ENCODE results near the gene SUMF1. TPM values are rescaled to one million over a fixed set of nuclear protein-coding genes. Genes with fewer than 3 reads are reported as not detected.

Gene SUMF1
- total RNA-seq, result 21.2 and 24.0 TPM in 2 replicates
- total RNA-seq (2013), result 19.5 TPM
- 7.3 and 10.3 TPM in 2 replicates for polyA plus RNA-seq
- polyA minus RNA-seq, result 27.3 and 28.3 TPM in 2 replicates

GRCh38 chr3:4466741-4467521, at the start of gene SUMF1:
SUMF1 (minus strand) TSS chr3:4467269; CDS start chr3:4467245, 24 bp downstream.
- POLR2A ChIA-PET, result interaction anchor here (1.1 to 1.6 kb wide), 2 partner anchors 26 to 28 kb away, joined by 16 to 20 read pairs; partner anchors contain the start of gene ITPR1
- Mint-ChIP-seq H3K4me3 (peak within 1 kb of the TSS; percentile 97), H3K27me3 (no peaks in the 10 kb centered on the region), H3K27ac (peak within 1 kb of the TSS; percentile 95), H3K4me1 (peaks cover 18% of the 10 kb centered on the region), H3K9me3 (ENCODE audit: insufficient read depth) (no peaks in the 10 kb centered on the region)
- peaks cover 60% of the 10 kb centered on the region for H3K79me2 ChIP-seq (ENCODE audit: control insufficient read depth, insufficient read depth, low read length)
- ATAC-seq (ENCODE audit: low read depth) (peak; percentile 90), DNase-seq (peak; percentile 80)
- H3K36me3 ChIP-seq (replicated peaks in 1 of 2; ENCODE audit: control extremely low read depth in 1 of 2, control insufficient read depth in 1 of 2, extremely low read depth in 1 of 2, insufficient read depth in 2 of 2, low read length in 1 of 2), result no peaks in the 10 kb centered on the region
- no peaks in the 10 kb centered on the region for H3K9me3 ChIP-seq (ENCODE audit: control extremely low read depth in 1 of 3, control insufficient read depth in 2 of 3, insufficient read depth in 1 of 3, low read length in 2 of 3)
- no peak for TF ChIP-seq CTCF (IDR thresholded peaks at IDR 0.05)
- TF ChIP-seq EZH2 (IDR thresholded peaks at IDR 0.05; ENCODE audit: borderline replicate concordance, insufficient read depth, low read depth, low read length, poor library complexity, severe bottlenecking), result no peak
- H3K4me3 ChIP-seq (ENCODE audit: control extremely low read depth in 1 of 5, extremely low read depth in 1 of 5, insufficient read depth in 1 of 5, low read depth in 2 of 5, low read length in 4 of 5), result peak within 1 kb of the TSS; percentile 80 to 90 (median 86)
- WGBS (ENCODE audit: insufficient coverage), result under 1% methylated on average over 43 of the region's 47 CpGs
- CTCF ChIA-PET, result interaction anchor here (0.9 to 1.1 kb wide), 4 partner anchors 24 to 116 kb away, joined by 3 to 6 read pairs (median 4); partner anchors contain the start of gene ITPR1
- intact Hi-C loops (cut with micrococcal nuclease), result loop anchor here (1.0 to 2.0 kb wide), 2 partner anchors 26 to 166 kb away; partner anchors contain the start of gene ITPR1
- peak within 1 kb of the TSS; percentile 93 for H3K9ac ChIP-seq (ENCODE audit: low read length)
- no peaks in the 10 kb centered on the region for H3K27me3 ChIP-seq (replicated peaks in 1 of 4; ENCODE audit: control extremely low read depth in 1 of 4, control insufficient read depth in 3 of 4, insufficient read depth in 4 of 4, low read length in 3 of 4)
- peak within 1 kb of the TSS; percentile 96 for H2AFZ ChIP-seq (ENCODE audit: insufficient read depth, low read depth, low read length, poor library complexity, severe bottlenecking)
- H3K27ac ChIP-seq (ENCODE audit: low read length in 2 of 2), result peak within 1 kb of the TSS; percentile 72 to 92
- peak within 1 kb of the TSS; percentile 81 for H3K4me2 ChIP-seq (replicated peaks; ENCODE audit: low read depth, low read length, poor library complexity, severe bottlenecking)
- peaks cover 9 to 11% of the 10 kb centered on the region in 2 donors for H3K4me1 ChIP-seq (ENCODE audit: control insufficient read depth in 2 of 2, insufficient read depth in 2 of 2, low read length in 2 of 2)
- H4K20me1 ChIP-seq (ENCODE audit: control insufficient read depth, insufficient read depth, low read length, poor library complexity, severe bottlenecking), result no peaks in the 10 kb centered on the region
